ENCODE results near the gene FLOT1. TPM values are rescaled to one million over a fixed set of nuclear protein-coding genes. Genes with fewer than 3 reads are reported as not detected.
A peak's percentile ranks its signal among the peaks of the same experiment; 100 is the strongest.

FLOT1 gene
- total and polyA plus RNA-seq, 2 of the 13 experiments (the other 11 are each of a cell fraction or from before 2014, with no cell fraction given), result 82.3 to 130 TPM

DNA sequence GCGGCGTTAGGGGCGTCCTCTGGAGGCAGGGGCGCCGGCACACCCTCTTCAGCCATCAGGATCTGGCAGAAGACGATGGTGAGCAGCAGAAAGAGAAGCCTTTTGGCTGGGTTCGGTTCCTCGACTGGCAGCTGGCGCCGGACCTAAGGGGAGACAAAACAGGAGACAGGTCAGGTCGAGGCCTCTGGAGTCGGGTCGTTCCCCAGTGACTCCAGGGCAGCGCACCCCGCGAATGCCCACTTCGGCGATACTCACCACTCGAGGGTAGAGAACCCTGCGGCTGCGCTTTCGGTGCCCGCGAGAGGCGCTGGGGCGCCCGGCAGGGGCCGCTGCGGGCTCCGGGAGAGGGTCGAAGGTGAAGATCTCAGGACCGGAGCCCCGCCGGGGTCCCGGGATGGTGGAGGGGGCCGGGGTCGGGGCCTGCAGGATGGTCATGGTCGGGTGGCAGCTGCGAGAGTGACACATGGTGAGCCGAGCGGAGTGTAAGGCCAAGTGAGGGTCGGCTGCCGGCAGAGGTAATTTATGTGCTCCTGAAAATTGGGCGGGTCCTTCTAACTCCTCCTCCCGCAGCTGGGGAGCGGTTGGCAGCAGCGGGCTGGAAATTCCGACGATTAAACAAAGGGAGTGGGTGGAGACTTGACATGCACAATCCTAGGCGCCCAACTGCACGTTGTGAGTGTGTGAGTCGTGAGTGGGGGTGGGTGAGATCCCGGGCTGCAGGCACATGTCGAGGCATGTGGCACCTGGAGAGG lies 1.7 kb upstream of the FLOT1 start, which contains the start of gene IER3 (continued):
- TF ChIP-seq NAIF1 (CRISPR knock-in tag; IDR thresholded peaks at IDR 0.05; ENCODE audit: borderline replicate concordance) (peak; percentile 69; the same call in 1 of the 2 replicates), MEIS2 (CRISPR knock-in tag; IDR thresholded peaks at IDR 0.05) (peak; percentile 75), SAFB2 (CRISPR knock-in tag; IDR thresholded peaks at IDR 0.05; ENCODE audit: borderline replicate concordance, low read depth) (peak; percentile 89; the same call in 1 of the 2 replicates), TGIF2 (CRISPR knock-in tag; IDR thresholded peaks at IDR 0.05) (peak; percentile 94), ZSCAN31 (CRISPR knock-in tag; IDR thresholded peaks at IDR 0.05; ENCODE audit: low read depth) (peak; percentile 95), NFATC3 (CRISPR knock-in tag; IDR thresholded peaks at IDR 0.05) (no peak), GATAD2A (CRISPR knock-in tag; IDR thresholded peaks at IDR 0.05) (peak; percentile 55; the same call in 1 of the 2 replicates), HOXA9 (CRISPR knock-in tag; IDR thresholded peaks at IDR 0.05; ENCODE audit: borderline replicate concordance) (peak; percentile 89)
- TF ChIP-seq, protein P1, sequence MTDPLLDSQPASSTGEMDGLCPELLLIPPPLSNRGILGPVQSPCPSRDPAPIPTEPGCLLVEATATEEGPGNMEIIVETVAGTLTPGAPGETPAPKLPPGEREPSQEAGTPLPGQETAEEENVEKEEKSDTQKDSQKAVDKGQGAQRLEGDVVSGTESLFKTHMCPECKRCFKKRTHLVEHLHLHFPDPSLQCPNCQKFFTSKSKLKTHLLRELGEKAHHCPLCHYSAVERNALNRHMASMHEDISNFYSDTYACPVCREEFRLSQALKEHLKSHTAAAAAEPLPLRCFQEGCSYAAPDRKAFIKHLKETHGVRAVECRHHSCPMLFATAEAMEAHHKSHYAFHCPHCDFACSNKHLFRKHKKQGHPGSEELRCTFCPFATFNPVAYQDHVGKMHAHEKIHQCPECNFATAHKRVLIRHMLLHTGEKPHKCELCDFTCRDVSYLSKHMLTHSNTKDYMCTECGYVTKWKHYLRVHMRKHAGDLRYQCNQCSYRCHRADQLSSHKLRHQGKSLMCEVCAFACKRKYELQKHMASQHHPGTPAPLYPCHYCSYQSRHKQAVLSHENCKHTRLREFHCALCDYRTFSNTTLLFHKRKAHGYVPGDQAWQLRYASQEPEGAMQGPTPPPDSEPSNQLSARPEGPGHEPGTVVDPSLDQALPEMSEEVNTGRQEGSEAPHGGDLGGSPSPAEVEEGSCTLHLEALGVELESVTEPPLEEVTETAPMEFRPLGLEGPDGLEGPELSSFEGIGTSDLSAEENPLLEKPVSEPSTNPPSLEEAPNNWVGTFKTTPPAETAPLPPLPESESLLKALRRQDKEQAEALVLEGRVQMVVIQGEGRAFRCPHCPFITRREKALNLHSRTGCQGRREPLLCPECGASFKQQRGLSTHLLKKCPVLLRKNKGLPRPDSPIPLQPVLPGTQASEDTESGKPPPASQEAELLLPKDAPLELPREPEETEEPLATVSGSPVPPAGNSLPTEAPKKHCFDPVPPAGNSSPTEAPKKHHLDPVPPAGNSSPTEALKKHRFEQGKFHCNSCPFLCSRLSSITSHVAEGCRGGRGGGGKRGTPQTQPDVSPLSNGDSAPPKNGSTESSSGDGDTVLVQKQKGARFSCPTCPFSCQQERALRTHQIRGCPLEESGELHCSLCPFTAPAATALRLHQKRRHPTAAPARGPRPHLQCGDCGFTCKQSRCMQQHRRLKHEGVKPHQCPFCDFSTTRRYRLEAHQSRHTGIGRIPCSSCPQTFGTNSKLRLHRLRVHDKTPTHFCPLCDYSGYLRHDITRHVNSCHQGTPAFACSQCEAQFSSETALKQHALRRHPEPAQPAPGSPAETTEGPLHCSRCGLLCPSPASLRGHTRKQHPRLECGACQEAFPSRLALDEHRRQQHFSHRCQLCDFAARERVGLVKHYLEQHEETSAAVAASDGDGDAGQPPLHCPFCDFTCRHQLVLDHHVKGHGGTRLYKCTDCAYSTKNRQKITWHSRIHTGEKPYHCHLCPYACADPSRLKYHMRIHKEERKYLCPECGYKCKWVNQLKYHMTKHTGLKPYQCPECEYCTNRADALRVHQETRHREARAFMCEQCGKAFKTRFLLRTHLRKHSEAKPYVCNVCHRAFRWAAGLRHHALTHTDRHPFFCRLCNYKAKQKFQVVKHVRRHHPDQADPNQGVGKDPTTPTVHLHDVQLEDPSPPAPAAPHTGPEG (CRISPR knock-in tag; IDR thresholded peaks at IDR 0.05), result peak; percentile 81; the same call in 1 of the 2 replicates
- TF ChIP-seq, protein P2, sequence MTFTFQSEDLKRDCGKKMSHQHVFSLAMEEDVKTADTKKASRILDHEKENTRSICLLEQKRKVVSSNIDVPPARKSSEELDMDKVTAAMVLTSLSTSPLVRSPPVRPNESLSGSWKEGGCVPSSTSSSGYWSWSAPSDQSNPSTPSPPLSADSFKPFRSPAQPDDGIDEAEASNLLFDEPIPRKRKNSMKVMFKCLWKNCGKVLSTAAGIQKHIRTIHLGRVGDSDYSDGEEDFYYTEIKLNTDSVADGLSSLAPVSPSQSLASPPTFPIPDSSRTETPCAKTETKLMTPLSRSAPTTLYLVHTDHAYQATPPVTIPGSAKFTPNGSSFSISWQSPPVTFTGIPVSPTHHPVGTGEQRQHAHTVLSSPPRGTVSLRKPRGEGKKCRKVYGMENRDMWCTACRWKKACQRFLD (CRISPR knock-in tag; IDR thresholded peaks at IDR 0.05; ENCODE audit: borderline replicate concordance), result peak; percentile 78; the same call in 1 of the 2 replicates
- TF ChIP-seq, protein P3, sequence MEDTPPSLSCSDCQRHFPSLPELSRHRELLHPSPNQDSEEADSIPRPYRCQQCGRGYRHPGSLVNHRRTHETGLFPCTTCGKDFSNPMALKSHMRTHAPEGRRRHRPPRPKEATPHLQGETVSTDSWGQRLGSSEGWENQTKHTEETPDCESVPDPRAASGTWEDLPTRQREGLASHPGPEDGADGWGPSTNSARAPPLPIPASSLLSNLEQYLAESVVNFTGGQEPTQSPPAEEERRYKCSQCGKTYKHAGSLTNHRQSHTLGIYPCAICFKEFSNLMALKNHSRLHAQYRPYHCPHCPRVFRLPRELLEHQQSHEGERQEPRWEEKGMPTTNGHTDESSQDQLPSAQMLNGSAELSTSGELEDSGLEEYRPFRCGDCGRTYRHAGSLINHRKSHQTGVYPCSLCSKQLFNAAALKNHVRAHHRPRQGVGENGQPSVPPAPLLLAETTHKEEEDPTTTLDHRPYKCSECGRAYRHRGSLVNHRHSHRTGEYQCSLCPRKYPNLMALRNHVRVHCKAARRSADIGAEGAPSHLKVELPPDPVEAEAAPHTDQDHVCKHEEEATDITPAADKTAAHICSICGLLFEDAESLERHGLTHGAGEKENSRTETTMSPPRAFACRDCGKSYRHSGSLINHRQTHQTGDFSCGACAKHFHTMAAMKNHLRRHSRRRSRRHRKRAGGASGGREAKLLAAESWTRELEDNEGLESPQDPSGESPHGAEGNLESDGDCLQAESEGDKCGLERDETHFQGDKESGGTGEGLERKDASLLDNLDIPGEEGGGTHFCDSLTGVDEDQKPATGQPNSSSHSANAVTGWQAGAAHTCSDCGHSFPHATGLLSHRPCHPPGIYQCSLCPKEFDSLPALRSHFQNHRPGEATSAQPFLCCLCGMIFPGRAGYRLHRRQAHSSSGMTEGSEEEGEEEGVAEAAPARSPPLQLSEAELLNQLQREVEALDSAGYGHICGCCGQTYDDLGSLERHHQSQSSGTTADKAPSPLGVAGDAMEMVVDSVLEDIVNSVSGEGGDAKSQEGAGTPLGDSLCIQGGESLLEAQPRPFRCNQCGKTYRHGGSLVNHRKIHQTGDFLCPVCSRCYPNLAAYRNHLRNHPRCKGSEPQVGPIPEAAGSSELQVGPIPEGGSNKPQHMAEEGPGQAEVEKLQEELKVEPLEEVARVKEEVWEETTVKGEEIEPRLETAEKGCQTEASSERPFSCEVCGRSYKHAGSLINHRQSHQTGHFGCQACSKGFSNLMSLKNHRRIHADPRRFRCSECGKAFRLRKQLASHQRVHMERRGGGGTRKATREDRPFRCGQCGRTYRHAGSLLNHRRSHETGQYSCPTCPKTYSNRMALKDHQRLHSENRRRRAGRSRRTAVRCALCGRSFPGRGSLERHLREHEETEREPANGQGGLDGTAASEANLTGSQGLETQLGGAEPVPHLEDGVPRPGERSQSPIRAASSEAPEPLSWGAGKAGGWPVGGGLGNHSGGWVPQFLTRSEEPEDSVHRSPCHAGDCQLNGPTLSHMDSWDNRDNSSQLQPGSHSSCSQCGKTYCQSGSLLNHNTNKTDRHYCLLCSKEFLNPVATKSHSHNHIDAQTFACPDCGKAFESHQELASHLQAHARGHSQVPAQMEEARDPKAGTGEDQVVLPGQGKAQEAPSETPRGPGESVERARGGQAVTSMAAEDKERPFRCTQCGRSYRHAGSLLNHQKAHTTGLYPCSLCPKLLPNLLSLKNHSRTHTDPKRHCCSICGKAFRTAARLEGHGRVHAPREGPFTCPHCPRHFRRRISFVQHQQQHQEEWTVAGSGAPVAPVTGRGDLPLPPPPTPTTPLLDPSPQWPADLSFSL (CRISPR knock-in tag; IDR thresholded peaks at IDR 0.05), result no peak
- TF ChIP-seq, protein P4, sequence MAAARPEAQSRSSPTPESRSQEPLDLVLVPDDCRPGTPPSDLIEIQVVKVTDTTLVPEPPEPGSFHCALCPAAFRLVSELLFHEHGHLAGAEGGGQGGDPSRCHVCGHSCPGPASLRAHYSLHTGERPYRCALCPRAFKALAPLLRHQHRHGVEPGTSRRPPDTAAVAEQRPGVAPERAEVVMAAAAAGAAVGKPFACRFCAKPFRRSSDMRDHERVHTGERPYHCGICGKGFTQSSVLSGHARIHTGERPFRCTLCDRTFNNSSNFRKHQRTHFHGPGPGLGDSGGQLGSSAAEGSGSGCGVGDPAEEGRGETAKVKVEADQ (CRISPR knock-in tag; IDR thresholded peaks at IDR 0.05; ENCODE audit: borderline replicate concordance), result no peak
